H1 (cell line): ENCODE results near the gene GPR25. TPM values are rescaled to one million over a fixed set of nuclear protein-coding genes. Genes with fewer than 3 reads are reported as not detected.

Experiments used
- CTCF ChIA-PET: fragments of 300-600 bp; sonication (Branson Sonifier 250); formaldehyde crosslinking; loops from one replicate; lab custom pipeline; 2021; ENCODE audit not compliant: partially characterized antibody; lab: Charles Lee
- POLR2A ChIA-PET: fragments of 300-600 bp; sonication (Branson Sonifier 250); formaldehyde crosslinking; loops from one replicate; lab custom pipeline; 2021; ENCODE audit warnings: inconsistent platforms; ENCODE audit not compliant: partially characterized antibody; lab: Charles Lee
- DNase-seq, 2 experiments: peaks; one replicate each; pipeline versions ENCODE4 v3.0.0 to v3.0.0-alpha.2; 2010 to 2022; ENCODE audit warnings: low spot score in 2 of 2, low read depth in 1 of 2, mixed read lengths in 1 of 2
- FAIRE-seq: peaks from 2 replicates; lab custom pipeline; 2011; peaks lifted over from hg19 to GRCh38; lab: Jason Lieb, UNC
- H2AFZ ChIP-seq: 2 replicates; pipeline ENCODE4 v1.8.1; 2012; ENCODE audit warnings: low read length, inconsistent platforms
- H2AK5ac ChIP-seq: 2 replicates; pipeline ENCODE4 v1.6.1; 2013; ENCODE audit warnings: low read depth, low read length
- H2BK120ac ChIP-seq: replicated peaks from 2 replicates; pipeline ENCODE3; 2013; ENCODE audit warnings: low read depth, low read length, inconsistent platforms
- H2BK12ac ChIP-seq: 2 replicates; pipeline ENCODE4 v1.6.1; 2013; ENCODE audit warnings: low read depth, low read length
- H2BK15ac ChIP-seq: 2 replicates; pipeline ENCODE4 v1.6.1; 2013; ENCODE audit warnings: low read length
- H2BK20ac ChIP-seq: 2 replicates; pipeline ENCODE4 v1.6.1; 2013; ENCODE audit warnings: low read length
- H2BK5ac ChIP-seq: 2 replicates; pipeline ENCODE4 v1.6.1; 2013; ENCODE audit warnings: low read depth, low read length
- H3K14ac ChIP-seq: 2 replicates; pipeline ENCODE4 v1.6.1; 2013; ENCODE audit warnings: inconsistent platforms; ENCODE audit not compliant: insufficient read length
- H3K18ac ChIP-seq: 2 replicates; pipeline ENCODE4 v1.6.1; 2013; ENCODE audit warnings: low read length; ENCODE audit errors: extremely low read depth
- H3K23ac ChIP-seq: 2 replicates; pipeline ENCODE4 v1.6.1; 2013; ENCODE audit warnings: inconsistent platforms; ENCODE audit not compliant: insufficient read length
- H3K23me2 ChIP-seq: 2 replicates; pipeline ENCODE4 v1.6.1; 2013; ENCODE audit warnings: low read depth, low read length
- H3K27ac ChIP-seq: 2 replicates; pipeline ENCODE4 v1.6.1; 2011; ENCODE audit warnings: low read depth, low read length, inconsistent platforms
- H3K27me3 ChIP-seq, 4 experiments: replicated peaks in 1 of 4; 1 replicate in 1 of 4; 2 replicates in 3 of 4; pipeline versions ENCODE4 v1.6.1 to v1.8.1; 2011 to 2013; ENCODE audit warnings: low read length in 3 of 4, mild to moderate bottlenecking in 3 of 4, inconsistent platforms in 2 of 4, mixed read lengths in 2 of 4, moderate library complexity in 1 of 4; ENCODE audit not compliant: control insufficient read depth in 3 of 4, insufficient read depth in 3 of 4; ENCODE audit errors: extremely low read depth in 1 of 4
- H3K36me3 ChIP-seq, 4 experiments: 2 replicates each; pipeline versions ENCODE4 v1.6.1 to v1.8.1; 2011 to 2013; ENCODE audit warnings: mild to moderate bottlenecking in 4 of 4, low read length in 3 of 4, moderate library complexity in 2 of 4, control low read depth in 1 of 4, inconsistent platforms in 1 of 4; ENCODE audit not compliant: insufficient read depth in 4 of 4, control insufficient read depth in 2 of 4
- H3K4ac ChIP-seq: replicated peaks from 2 replicates; pipeline ENCODE3; 2013; ENCODE audit warnings: low read length, low read depth, mixed read lengths, inconsistent platforms; ENCODE audit not compliant: insufficient read length
- H3K4me1 ChIP-seq, 4 experiments: replicated peaks in 1 of 4; 1 replicate in 1 of 4; 2 replicates in 3 of 4; pipeline versions ENCODE4 v1.6.1 to v1.8.1; 2011 to 2013; ENCODE audit warnings: low read length in 3 of 4, inconsistent platforms in 2 of 4, mixed read lengths in 1 of 4; ENCODE audit not compliant: insufficient read depth in 4 of 4, control insufficient read depth in 3 of 4
- H3K4me2 ChIP-seq, 2 experiments: 2 replicates each; pipeline versions ENCODE4 v1.6.1 to v1.8.1; 2011 to 2013; ENCODE audit warnings: low read depth in 2 of 2, low read length in 2 of 2, control low read depth in 1 of 2, inconsistent platforms in 1 of 2, mild to moderate bottlenecking in 1 of 2; ENCODE audit not compliant: insufficient read depth in 1 of 2
- H3K4me3 ChIP-seq, 4 experiments: fragments of 200-600, 300-600 bp in 1 of 4; sonication (generic), shearing (Covaris generic), sonication (Bioruptor Twin) in 1 of 4; 2 replicates each; pipeline versions ENCODE4 v1.5.1 to v1.8.1; 2011 to 2016; ENCODE audit warnings: low read length in 4 of 4, low read depth in 3 of 4, control low read depth in 2 of 4, inconsistent platforms in 2 of 4, mild to moderate bottlenecking in 2 of 4, mixed read lengths in 1 of 4, moderate library complexity in 1 of 4; ENCODE audit not compliant: insufficient read depth in 2 of 4; ENCODE audit errors: extremely low read depth in 1 of 4
- H3K56ac ChIP-seq: replicated peaks from 2 replicates; pipeline ENCODE3; 2013; ENCODE audit warnings: low read depth, mild to moderate bottlenecking, mixed read lengths, low read length, inconsistent platforms; ENCODE audit not compliant: insufficient read length
- H3K79me1 ChIP-seq: 2 replicates; pipeline ENCODE4 v1.6.1; 2013; ENCODE audit warnings: low read depth, low read length, control low read depth
- H3K79me2 ChIP-seq, 2 experiments: 2 replicates each; pipeline versions ENCODE4 v1.6.1 to v1.8.1; 2012 to 2013; ENCODE audit warnings: low read length in 2 of 2, mild to moderate bottlenecking in 2 of 2, inconsistent platforms in 1 of 2; ENCODE audit not compliant: insufficient read depth in 2 of 2, control insufficient read depth in 1 of 2
- H3K9ac ChIP-seq, 4 experiments: replicated peaks in 1 of 4; 1 replicate in 1 of 4; 2 replicates in 3 of 4; pipeline versions ENCODE4 v1.6.1 to v1.8.1; 2011 to 2013; ENCODE audit warnings: low read depth in 3 of 4, low read length in 3 of 4, control low read depth in 2 of 4, mild to moderate bottlenecking in 2 of 4, moderate library complexity in 2 of 4, inconsistent platforms in 1 of 4; ENCODE audit errors: extremely low read depth in 1 of 4
- H3K9me3 ChIP-seq, 2 experiments: 2 replicates each; pipeline versions ENCODE4 v1.6.1 to v1.8.1; 2012 to 2013; ENCODE audit warnings: mild to moderate bottlenecking in 2 of 2, moderate library complexity in 2 of 2, control low read depth in 1 of 2, inconsistent platforms in 1 of 2, low read depth in 1 of 2, low read length in 1 of 2, mixed read lengths in 1 of 2; ENCODE audit not compliant: insufficient read depth in 2 of 2
- H4K20me1 ChIP-seq, 2 experiments: replicated peaks in 1 of 2; 2 replicates each; pipeline versions ENCODE3 to v1.8.1; 2011 to 2013; ENCODE audit warnings: inconsistent platforms in 2 of 2, low read length in 2 of 2, mild to moderate bottlenecking in 1 of 2; ENCODE audit not compliant: insufficient read depth in 2 of 2, control insufficient read depth in 1 of 2
- H4K5ac ChIP-seq: 2 replicates; pipeline ENCODE4 v1.6.1; 2013; ENCODE audit warnings: low read length, low read depth, mixed read lengths, inconsistent platforms; ENCODE audit not compliant: insufficient read length
- H4K8ac ChIP-seq: 2 replicates; pipeline ENCODE4 v1.8.0; 2013; ENCODE audit warnings: mild to moderate bottlenecking, moderate library complexity, low read length, inconsistent platforms; ENCODE audit not compliant: insufficient read depth; ENCODE audit errors: extremely low read depth
- H4K91ac ChIP-seq: replicated peaks from 2 replicates; pipeline ENCODE3; 2013; ENCODE audit warnings: low read length, mixed read lengths, inconsistent platforms; ENCODE audit not compliant: insufficient read length
- CEBPB ChIP-seq: IDR thresholded peaks from 2 replicates; pipeline ENCODE4 v1.6.1; 2012; ENCODE audit warnings: low read depth, low read length
- EGR1 ChIP-seq: IDR thresholded peaks from 2 replicates; pipeline ENCODE4 v1.6.1; 2011; ENCODE audit warnings: low read depth, low read length, borderline replicate concordance
- KDM1A ChIP-seq: fragments of 200-600, 300-600 bp; sonication (generic); IDR thresholded peaks from 2 replicates; pipeline ENCODE4 v1.7.1; 2016; ENCODE audit warnings: mild to moderate bottlenecking, low read length, borderline replicate concordance
- POLR2AphosphoS5 ChIP-seq: IDR thresholded peaks from 2 replicates; pipeline ENCODE4 v1.6.1; 2011; ENCODE audit warnings: low read depth, low read length
- POU5F1 ChIP-seq: IDR thresholded peaks from 2 replicates; pipeline ENCODE4 v1.6.1; 2011; ENCODE audit warnings: low read depth, mild to moderate bottlenecking, low read length, moderate library complexity
- RAD21 ChIP-seq, 2 experiments: IDR thresholded peaks in 1 of 2; conservative IDR thresholded peaks in 1 of 2; 2 replicates each; pipeline ENCODE4 v1.6.1; 2011; ENCODE audit warnings: low read depth in 2 of 2, low read length in 2 of 2, improper control_type of control experiment in 1 of 2, inconsistent platforms in 1 of 2, mild to moderate bottlenecking in 1 of 2, moderate library complexity in 1 of 2
- RBBP5 ChIP-seq: IDR thresholded peaks from 2 replicates; pipeline ENCODE4 v1.7.1; 2012; ENCODE audit warnings: low read depth, mild to moderate bottlenecking, inconsistent platforms, low read length, moderate library complexity, borderline replicate concordance
- SRF ChIP-seq: IDR thresholded peaks from 2 replicates; pipeline ENCODE4 v1.6.1; 2011; ENCODE audit warnings: mild to moderate bottlenecking, low read depth, low read length, moderate library complexity
- USF2 ChIP-seq: IDR thresholded peaks from 2 replicates; pipeline ENCODE4 v1.6.1; 2011; ENCODE audit warnings: low read length, improper control_type of control experiment
- polyA plus RNA-seq, 7 experiments: library from polyadenylated mRNA; depleted of rRNA in 3 of 7; stranded (reverse) in 5 of 7; unstranded in 2 of 7; fragments of >200 nt in 5 of 7; fragments of 200-250 nt in 2 of 7; gene quantifications; 1 replicate in 5 of 7; 2 replicates in 1 of 7; 4 replicates in 1 of 7; pipeline versions ENCODE4 v1.2.1 to v1.2.3, GENCODE V29; 2011 to 2013; ENCODE audit warnings: missing spikeins in 2 of 7, mixed read lengths in 2 of 7
- total RNA-seq: library from RNA; stranded (reverse); fragmentation: NEBNext Ultra II Directional; extraction: Animal tissue kit (Norgen Biotek cat#: 25700); gene quantifications from 2 replicates; pipeline ENCODE4 v1.2.1, GENCODE V29; 2021

Gene GPR25
- total and polyA plus RNA-seq, 2 of the 8 experiments (the other 6 are each of a cell fraction or from before 2014, with no cell fraction given), result not detected

DNA sequence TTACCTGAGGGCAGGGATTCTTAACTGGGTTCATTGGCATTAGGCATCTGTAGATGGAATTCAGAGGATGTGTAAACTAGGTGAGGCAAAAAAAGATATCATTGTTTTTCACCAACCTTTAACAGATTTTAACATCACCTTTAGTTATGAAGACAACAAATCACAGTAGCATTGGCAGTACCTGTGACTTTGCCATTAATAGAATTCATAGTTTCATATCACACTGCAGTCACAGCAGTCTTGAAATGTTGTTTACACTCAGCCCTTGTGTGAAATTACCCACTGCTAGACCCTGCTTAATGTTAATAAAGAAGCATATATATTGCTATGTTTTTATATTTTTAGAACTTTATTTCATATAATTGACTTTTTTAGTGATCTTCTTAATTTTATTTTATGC lies 20.2 kb downstream of the GPR25 start:
- H3K27me3 ChIP-seq, result no peaks in the 10 kb centered on the region
- peaks cover 6 to 17% of the 10 kb centered on the region in 2 experiments for H4K20me1 ChIP-seq
- H3K4me2 ChIP-seq, result peak overlapping the region; percentile 79 to 95
- peak overlapping the region; percentile 39 for H4K91ac ChIP-seq
- peak overlapping the region; percentile 20; the same call in 1 of the 2 replicates for H3K18ac ChIP-seq
- peak overlapping the region; percentile 48 for H3K4ac ChIP-seq
- H3K36me3 ChIP-seq, result peaks cover 0 to 3% (median 0%) of the 10 kb centered on the region in 4 experiments; a peak in 3 of 8 replicates
- peak overlapping the region; percentile 20; the same call in 1 of the 2 replicates for H2BK12ac ChIP-seq
- H3K4me3 ChIP-seq, result peak overlapping the region; percentile 67 to 90 (median 75); a peak in 7 of 8 replicates
- peaks cover 3 to 58% of the 10 kb centered on the region in 2 experiments for H3K79me2 ChIP-seq
- no peak overlapping the region for H3K23ac ChIP-seq
- DNase-seq (no peak), FAIRE-seq (no peak)
- ChIA-PET POLR2A (interaction anchor here (0.6 to 11.2 kb wide), 23 partner anchors 8 to 572 kb away, joined by 3 to 208 read pairs (median 5); partner anchors contain the start of genes GPR25, KIF14, KIF21B and TMEM9), CTCF (interaction anchor here (1.3 to 8.6 kb wide), 5 partner anchors 10 to 149 kb away, joined by 3 to 47 read pairs (median 5); no protein-coding TSS in a partner anchor)
- TF ChIP-seq RAD21 (IDR thresholded peaks at IDR 0.05 in 1 of 2, conservative IDR thresholded peaks at IDR 0.05 in 1 of 2; ENCODE audit: low read depth in 2 of 2, low read length in 2 of 2) (no peak), EGR1 (no peak), USF2 (no peak), RBBP5 (no peak), CEBPB (no peak), SRF (no peak), KDM1A (no peak), POU5F1 (no peak), POLR2AphosphoS5 (no peak)
- H2BK15ac ChIP-seq, result 0 out of 2 replicates have a peak overlapping the region, but pooled peaks have one; percentile 83
- no peak overlapping the region; a peak in 1 of 7 replicates for H3K9ac ChIP-seq
- H3K79me1 ChIP-seq, result peaks cover 20% of the 10 kb centered on the region
- H3K56ac ChIP-seq, result no peak overlapping the region
- no peak overlapping the region; the same call in 1 of the 2 replicates for H3K27ac ChIP-seq
- H2BK120ac ChIP-seq, result no peak overlapping the region
- no peak overlapping the region for H3K14ac ChIP-seq
- H3K9me3 ChIP-seq, result no peaks in the 10 kb centered on the region
- peak overlapping the region; percentile 41 for H4K5ac ChIP-seq
- no peak overlapping the region for H2AK5ac ChIP-seq
- no peak overlapping the region for H2AFZ ChIP-seq
- H3K23me2 ChIP-seq, result peaks cover 8% of the 10 kb centered on the region
- H3K4me1 ChIP-seq, result peaks cover 15 to 50% (median 36%) of the 10 kb centered on the region in 4 experiments
- 0 out of 2 replicates have a peak overlapping the region, but pooled peaks have one; percentile 3 for H2BK5ac ChIP-seq
- H2BK20ac ChIP-seq, result peak overlapping the region; percentile 55; the same call in 1 of the 2 replicates
- no peak overlapping the region for H4K8ac ChIP-seq
